RPMI7951 (cell line): ENCODE measurements around the gene TOR2A. TPM values are rescaled to one million over a fixed set of nuclear protein-coding genes. Genes with fewer than 3 reads are reported as not detected.

Experiments used
- DNase-seq: peaks from one replicate; pipeline ENCODE4 v3.0.0-alpha.2; 2012; ENCODE audit warnings: low read depth
- total RNA-seq: library from RNA; depleted of rRNA; stranded (reverse); fragments of >200 nt; shearing (Covaris generic); gene quantifications from 2 replicates; pipeline ENCODE4 v1.2.3, GENCODE V29; 2014

Gene TOR2A
- total RNA-seq, 1 experiment from 2014 or later: 6.6 TPM

DNA sequence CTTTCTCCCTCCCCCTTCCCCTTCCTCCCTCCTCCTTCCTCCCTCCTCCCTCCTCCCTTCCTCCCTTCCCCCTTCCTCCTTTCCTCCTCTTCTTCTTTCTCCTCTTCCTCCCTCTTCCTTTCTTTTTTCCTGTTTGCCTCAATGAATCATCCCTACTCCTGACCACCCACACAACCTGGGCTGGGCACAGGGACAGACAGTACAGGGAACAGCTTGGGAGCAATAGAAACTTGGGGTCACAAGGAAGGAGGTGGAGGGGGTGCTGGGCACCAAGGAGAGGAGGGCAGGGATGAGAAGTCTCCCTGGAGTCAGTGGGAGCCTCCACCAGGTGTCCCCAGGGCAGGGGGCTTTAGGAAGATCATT is 14.2 kb downstream of the TOR2A start:
- DNase-seq: no peak

GRCh38 chr9:127720031-127720864 is 14.8 kb downstream of the TOR2A start:
- DNase-seq: no peak

DNA sequence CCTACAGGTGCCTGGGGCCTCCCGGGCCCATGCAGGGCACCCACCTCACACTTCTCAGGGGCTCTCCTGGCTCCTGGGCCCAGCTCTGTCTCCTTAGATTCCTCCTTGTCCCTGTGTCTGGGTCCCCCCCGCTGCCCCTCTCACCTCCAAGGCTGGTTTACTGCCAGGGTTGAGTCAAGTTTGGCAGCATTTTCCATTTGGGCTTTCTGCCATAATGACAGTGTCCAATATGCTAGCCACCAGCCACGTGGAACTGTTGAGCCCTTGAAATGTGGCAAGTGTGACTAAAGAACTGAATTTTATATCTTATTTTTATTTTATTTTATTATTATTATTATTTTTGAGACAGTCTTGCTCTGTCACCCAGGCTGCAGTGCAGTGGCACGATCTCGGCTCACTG is 17.3 kb downstream of the TOR2A start:
- DNase-seq: no peak

- no peak for DNase-seq
Measured at GRCh38 chr9:127716412-127716811, 18.7 kb downstream of the TOR2A start.

- peak; percentile 92 for DNase-seq
Measured at GRCh38 chr9:127715470-127716337, 19.4 kb downstream of the TOR2A start, which contains the start of the genes PTRH1 and TTC16. TSS of gene PTRH1 (minus strand) at chr9:127715663. CDS start at chr9:127715639, 24 bp downstream. TSS of gene TTC16 (plus strand) at chr9:127716079. CDS start at chr9:127716146, 67 bp downstream.

DNA sequence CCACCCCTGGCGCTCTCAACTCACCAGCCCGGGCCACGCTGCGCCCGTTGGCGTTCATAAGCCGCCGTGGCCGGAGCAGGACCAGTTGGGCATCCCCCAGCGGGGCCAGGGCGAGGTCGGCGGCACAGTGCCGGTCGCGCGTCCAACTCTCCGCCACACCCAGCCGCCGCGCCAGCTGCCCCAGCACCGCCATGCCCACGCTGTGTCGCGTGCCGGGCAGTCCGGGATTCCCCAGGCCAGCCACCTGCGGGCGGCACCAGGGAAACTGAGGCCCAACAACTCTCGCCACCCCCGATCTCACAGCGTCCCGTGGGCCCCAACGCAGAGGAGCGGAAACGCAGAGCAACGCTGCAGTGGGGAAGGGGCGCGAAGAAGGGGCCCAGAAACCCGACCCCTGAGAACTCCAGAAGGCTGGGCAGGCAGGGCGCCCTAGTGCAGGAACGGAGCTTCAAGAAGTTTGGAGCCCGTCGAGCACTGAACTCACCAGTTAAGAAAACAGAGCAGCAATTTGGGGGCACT is 20.1 kb downstream of the TOR2A start:
- no peak for DNase-seq

DNA sequence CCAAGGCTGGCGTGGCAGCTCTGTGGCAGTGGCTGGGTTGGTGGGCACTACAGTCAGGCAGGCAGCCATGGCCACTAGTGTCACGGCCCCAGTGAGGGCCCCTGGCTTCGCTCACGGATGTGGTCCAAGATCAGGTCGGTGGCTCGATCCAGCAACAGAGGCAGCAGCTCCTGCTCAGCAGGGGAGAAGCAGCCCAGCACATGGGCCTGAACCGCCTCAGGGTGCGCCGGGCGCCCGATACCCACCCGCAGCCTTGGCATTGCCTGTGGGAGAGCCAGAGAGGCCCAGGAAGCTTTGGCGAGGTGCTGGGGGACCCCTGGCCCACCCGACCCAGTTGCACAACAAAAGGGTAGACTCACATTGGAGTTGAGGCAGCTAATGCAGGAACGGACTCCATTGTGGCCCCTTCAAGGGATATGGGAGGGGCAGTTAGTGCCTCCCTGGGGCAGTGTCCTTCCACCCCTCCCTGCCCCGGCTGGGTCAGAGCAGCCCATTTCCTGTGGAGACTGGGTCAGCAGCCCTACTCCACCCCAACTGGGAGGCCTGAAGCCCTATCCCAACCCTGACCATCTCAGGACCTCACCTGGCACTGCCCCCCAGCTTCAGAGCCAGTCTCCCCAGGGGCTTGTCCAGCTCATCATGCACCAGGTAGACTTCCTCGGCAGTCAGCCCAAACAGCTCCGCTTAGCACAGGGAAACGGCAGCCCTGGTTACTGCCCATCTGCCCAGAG is 20.9 kb downstream of the TOR2A start:
- no peak for DNase-seq

DNA sequence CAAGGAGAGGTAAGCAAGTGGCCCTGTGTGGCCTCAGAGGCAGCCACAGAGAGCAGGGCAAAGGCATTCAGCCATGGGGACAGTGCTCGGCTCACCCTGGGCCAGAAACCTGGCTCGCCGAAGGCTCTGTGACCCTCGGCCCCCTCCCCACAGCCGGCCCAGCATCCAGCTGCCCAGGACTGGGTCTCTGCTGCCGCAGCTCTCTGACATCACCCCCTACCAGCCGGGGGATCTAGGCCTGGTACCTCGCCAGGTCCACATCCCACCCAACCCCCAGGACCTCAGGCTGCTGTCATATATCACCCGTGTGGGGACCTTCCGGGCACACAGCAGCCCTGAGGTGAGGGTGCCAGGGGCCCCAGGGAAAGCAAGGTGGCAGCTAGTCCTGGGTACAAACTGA is 22.2 kb downstream of the TOR2A start:
- DNase-seq: no peak

GRCh38 chr9:127712371-127712770 is 22.7 kb downstream of the TOR2A start:
- DNase-seq: no peak

GRCh38 chr9:127711831-127712274 is 23.2 kb downstream of the TOR2A start:
- DNase-seq: no peak

DNA sequence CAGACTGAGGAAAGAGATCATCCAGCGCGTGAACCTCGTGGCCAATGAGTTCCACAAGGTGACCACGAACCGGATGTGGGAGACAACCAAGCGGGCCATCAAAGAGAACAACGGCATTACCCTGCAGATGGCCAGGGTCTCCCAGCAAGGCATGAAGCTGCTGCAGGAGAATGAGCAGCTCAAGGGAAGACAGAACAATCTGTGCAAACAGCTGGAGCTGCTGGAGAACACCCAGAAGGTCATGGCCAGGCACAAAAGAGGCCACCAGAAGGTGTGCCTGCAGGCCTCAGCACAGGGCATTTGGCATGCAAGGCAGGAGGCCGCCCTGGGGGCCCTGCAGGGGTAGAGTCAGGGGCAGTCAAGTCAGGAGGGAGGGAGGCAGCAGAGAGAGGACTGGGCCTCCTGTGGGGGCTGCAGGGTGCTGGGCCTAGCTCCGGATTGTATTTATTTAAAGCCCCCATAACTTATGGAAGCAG is 23.8 kb downstream of the TOR2A start:
- DNase-seq: peak; percentile 37

- DNase-seq: no peak
Measured at GRCh38 chr9:127710204-127710783, 24.8 kb downstream of the TOR2A start.

DNA sequence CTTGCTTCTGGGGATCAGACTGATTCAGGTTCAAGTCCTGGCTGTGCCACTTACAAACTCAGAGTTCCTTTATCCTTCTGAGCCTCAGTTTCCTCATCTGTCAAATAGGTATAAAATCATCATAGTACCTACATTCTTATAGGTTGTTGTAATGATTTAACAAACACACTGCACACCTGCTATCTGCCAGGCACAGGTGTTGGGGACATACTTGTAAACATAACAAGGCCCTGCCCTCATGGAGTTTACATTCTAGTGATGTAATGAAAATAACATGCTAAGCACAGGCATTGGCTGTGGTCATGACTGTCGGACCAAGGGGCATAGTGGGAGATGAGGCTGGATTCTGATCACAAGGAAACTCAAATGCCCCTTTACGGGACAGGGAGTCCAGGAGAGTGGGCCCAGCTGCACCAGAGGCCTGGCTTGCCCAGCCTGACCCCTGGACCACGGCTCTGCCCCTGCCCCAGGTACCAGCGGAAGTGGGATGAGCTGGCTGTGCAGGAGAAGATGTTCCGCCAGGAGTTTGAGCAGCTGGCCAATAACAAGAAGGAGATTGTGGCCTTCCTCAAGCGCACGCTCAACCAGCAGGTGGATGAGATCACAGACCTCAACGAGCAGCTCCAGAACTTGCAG is 26.0 kb downstream of the TOR2A start:
- DNase-seq: no peak

- no peak for DNase-seq
Measured at GRCh38 chr9:127707766-127708165, 27.3 kb downstream of the TOR2A start.

DNA sequence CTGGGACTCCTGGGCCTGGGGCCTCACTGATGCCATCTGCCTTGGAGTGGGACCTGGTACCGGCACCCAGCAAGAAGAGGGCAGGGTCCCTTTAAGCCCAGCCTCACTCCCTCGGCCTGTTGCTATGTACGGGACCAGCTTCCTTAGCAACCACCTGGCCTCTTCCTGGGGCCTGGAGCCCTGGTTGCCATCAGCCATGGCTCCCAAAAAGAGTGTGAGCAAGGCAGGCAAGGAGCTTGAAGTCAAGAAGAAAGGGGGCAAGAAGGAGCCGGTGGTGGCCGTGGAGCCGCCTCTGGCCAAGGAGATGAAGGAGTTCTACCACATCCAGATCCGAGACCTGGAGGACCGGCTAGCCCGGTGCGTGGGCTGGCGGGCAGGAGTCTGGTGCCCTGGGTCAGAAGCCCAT is 28.3 kb downstream of the TOR2A start, which contains the start of gene CFAP157:
CFAP157 (plus strand) TSS at position 153 of the 406 bp plus-strand sequence; CDS start at position 197, 44 bp downstream.
- no peak for DNase-seq

DNA sequence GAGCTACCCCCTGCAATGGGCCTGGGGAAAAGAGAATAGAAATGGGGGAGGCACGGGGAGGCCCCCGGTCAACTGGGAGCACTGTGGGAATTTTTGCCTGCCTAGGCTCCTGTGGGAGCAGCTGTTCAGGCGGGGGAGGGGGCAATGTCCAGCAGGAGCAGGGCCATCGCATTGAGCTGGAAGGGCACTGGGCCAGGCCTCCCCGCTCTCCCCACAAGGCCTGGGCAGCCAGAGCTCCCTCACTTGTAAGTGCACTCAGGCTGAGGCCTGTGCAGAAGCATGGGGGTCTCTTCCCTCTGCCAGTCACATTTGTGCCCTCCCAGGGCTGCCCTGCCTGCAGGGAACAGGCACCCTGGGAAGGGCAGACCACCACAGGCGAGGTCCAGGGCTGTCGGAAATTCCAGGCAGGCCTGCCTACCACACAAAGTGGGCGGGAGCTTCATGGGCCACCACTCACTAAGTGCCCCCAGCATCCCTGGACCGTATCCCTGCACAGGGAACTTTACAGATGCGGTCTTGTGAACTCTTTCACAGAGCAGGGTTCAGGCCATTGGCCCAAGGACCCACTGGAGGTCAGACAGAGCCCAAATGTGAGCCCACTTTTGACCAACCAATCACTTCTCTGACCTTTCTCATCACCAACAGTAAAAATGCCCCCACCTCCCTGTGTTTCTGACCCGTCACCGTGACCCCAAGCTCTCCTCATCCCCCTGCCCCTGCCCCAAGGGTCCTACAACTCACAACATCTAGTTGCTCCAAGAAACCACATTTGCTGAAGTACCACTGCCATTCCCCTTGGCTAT is 29.3 kb downstream of the TOR2A start:
- no peak for DNase-seq

DNA sequence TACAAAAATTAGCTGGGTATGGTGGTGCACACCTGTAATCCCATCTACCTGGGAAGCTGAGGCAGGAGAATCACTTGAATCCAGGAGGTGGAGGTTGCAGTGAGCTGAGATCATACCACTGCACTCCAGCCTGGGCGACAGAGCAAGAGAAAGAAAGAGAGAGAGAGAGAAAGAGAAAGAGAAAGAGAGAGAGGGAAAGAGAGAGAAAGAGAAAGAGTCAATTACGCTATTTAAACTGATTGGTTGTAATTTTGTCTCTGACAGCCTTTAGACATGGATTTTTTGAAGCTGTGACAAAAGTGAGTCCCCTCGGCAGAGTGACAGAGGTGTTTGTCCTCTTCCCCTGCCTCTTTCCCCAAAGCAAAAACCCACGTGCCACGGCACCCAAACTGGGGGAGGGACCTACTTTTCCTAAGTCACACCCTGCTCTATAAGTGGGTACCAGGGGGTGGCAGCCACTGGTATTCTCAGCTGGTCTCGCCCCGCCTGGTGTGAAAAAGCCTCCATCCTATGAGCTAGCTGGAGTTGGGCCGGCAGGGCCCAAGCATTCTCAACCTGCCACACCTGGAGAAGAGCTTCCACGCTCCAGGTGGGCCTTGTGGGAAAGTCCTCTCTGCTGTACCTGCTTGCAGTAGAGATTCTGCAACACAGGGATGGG is 31.7 kb downstream of the TOR2A start:
- DNase-seq: no peak

DNA sequence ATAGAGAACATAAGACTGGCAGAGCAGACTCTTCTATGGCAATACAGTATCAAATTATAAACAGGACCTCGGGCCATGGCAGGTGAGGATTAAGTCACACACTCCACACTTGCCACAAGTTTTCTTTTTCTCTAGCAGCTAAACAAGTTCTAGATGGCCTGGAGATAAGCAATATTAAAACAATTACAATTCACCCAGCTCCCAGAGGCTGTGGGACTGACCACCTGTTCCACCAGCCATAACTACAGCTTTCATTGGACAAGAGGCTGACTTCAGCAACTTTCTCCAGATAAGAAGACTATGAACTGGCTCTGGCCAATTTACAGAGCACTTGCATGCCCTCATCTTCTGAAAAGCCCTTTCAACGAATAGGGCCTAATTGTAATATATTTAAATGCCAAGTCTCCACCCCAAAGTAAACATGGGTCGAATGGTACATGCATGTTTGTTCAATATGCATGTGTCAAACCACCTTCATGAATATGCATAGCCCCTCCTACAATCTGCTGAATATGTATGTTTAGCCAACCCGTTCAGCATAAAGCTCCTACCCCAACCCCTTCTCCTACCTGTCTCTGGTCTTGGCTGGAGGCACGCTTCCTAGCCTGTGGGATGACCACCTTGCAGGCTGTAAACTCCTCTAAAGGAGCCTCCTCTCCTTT is 34.4 kb downstream of the TOR2A start:
- no peak for DNase-seq

- no peak for DNase-seq
Measured at GRCh38 chr9:127700140-127700539, 35.0 kb downstream of the TOR2A start.
